Choroid plexus epithelial cell (primary cell): ENCODE measurements around the gene HSD17B12.
A peak's percentile ranks its signal among the peaks of the same experiment; 100 is the strongest.
"Not testable (repeated sequence)": the region's sequence is repeated elsewhere in the genome, so short reads cannot be mapped to it uniquely, and the experiment has no call there.

Experiments
- DNase-seq: peaks from one replicate; pipeline ENCODE4 v3.0.0-alpha.2; 2010; ENCODE audit warnings: low read depth
- H3K4me3 ChIP-seq: 2 replicates; pipeline ENCODE4 v1.5.1; 2011; ENCODE audit warnings: low read depth, mild to moderate bottlenecking, control low read depth, low read length, moderate library complexity
- CTCF ChIP-seq: conservative IDR thresholded peaks from 2 replicates; pipeline ENCODE4 v1.5.1; 2011; ENCODE audit warnings: low read depth, mild to moderate bottlenecking, control low read depth, inconsistent platforms, low read length, moderate library complexity

The HSD17B12 gene

GRCh38 chr11:43664295-43664694 is 16.2 kb upstream of the HSD17B12 start:
- TF ChIP-seq CTCF, result no peak
- DNase-seq, result no peak
- H3K4me3 ChIP-seq, result no peak overlapping the region

GRCh38 chr11:43671284-43671683 is 9.3 kb upstream of the HSD17B12 start:
- not testable (repeated sequence) for H3K4me3 ChIP-seq, DNase-seq

GRCh38 chr11:43674560-43674959 is 6.0 kb upstream of the HSD17B12 start:
- no peak overlapping the region for H3K4me3 ChIP-seq
- DNase-seq, result no peak
- no peak for TF ChIP-seq CTCF

- no peak for TF ChIP-seq CTCF
- DNase-seq, result no peak
These were observed 3.6 kb upstream of the HSD17B12 start for GRCh38 chr11:43676933-43677332.

GRCh38 chr11:43681401-43681942 is 934 bp downstream of the HSD17B12 start:
- DNase-seq, result peak; percentile 35
- no peak for TF ChIP-seq CTCF
- peak overlapping the region; percentile 93 for H3K4me3 ChIP-seq

More at GRCh38 chr11:43676933-43677332, 3.6 kb upstream of the HSD17B12 start:
- H3K4me3 ChIP-seq, result no peak overlapping the region

- H3K4me3 ChIP-seq, result peak overlapping the region; percentile 93
- DNase-seq, result not testable (repeated sequence)
These were observed 1.5 kb downstream of the HSD17B12 start for GRCh38 chr11:43682081-43682480.

- peak; percentile 40 for DNase-seq
- TF ChIP-seq CTCF, result peak; percentile 38
- H3K4me3 ChIP-seq, result no peak overlapping the region
These were observed 4.9 kb downstream of the HSD17B12 start for GRCh38 chr11:43685440-43685839.

- no peak for TF ChIP-seq CTCF
- DNase-seq, result no peak
- no peak overlapping the region for H3K4me3 ChIP-seq
These were observed 5.7 kb downstream of the HSD17B12 start for GRCh38 chr11:43686207-43686606.
